HG02571 (cell line): ENCODE data around the gene SLC16A4.

Source experiments
- ATAC-seq: cut with Tn5 transposase; IDR thresholded peaks from one replicate; pipeline ENCODE4 v1.9.1; 2021; ENCODE audit warnings: mild to moderate bottlenecking, moderate library complexity; ENCODE audit not compliant: unreplicated experiment

The SLC16A4 gene

DNA sequence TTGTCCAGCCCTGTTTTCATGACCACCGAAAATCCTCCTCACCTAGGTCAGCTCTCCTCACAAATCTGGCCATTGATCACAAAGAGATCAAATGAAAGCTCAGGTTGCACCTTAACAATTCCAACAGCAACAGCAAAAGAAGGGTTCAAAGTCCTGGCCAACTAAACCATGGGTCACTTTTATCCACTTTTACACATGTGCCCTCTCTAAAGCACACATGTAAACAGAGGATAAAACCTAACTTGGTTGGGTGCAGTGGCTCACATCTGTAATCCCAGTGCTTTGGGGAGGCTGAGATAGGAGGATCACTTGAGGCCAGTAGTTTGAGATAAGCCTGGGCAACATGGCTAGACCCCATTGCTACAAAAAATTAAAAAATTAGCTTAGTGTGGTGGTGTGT, 55.6 kb downstream of the SLC16A4 start:
- no peak for ATAC-seq

DNA sequence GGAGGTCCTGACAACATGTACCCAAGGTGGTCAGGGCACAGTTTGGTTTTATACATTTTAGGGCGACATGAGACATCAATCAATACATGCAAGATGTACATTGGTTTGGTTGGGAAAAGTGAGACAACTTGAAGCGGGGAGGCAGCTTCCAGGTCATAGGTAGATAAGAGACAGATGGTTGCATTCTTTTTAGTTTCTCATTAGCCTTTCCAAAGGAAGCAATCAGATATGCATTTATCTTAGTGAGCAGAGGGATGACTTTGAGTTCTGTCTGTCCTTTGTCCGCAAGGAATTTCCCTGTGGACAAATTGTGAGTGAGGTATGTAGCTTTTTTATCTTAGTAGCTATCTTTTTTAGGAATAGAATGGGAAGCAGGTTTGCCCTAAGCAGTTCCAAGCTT, 62.1 kb downstream of the SLC16A4 start:
- ATAC-seq, result no peak

DNA sequence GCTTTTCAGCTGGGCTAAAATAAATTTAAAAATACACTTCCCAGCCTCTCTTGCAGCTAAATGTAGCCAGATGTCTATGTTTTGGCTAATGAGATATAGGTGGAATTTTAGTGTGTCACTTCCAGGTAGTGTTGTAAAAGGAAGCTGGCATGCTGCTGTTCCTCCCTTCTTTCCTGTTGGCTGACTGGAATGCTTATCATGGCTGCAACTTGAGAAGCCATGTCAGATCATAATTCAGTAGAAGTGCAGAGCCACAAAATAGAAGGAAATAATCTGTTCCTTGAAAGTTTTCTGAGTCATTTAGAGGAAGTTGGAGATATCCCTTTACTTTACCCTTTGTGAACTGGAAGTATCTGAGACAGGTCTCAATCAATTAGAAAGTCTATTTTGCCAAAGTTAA, 62.6 kb downstream of the SLC16A4 start:
- ATAC-seq, result no peak

DNA sequence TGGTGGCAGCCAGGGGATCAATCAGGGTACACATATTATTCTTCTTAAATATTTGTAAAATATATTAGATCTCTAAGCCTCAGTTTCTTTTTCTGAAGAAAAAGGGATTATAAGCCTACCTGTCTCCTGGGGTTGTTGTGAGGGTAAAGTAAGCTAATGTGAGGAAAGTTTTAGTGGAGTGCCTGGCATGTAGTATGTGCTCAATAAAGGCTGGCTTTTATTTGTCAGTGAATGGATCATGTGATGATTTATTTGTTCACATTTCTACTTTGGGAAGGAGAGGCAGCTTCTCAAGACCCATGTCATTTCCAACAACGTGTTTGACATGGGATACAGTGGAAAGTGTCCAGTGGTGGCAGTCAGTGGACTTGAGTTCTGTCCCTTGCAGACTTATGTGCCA, 64.0 kb downstream of the SLC16A4 start:
- no peak for ATAC-seq

DNA sequence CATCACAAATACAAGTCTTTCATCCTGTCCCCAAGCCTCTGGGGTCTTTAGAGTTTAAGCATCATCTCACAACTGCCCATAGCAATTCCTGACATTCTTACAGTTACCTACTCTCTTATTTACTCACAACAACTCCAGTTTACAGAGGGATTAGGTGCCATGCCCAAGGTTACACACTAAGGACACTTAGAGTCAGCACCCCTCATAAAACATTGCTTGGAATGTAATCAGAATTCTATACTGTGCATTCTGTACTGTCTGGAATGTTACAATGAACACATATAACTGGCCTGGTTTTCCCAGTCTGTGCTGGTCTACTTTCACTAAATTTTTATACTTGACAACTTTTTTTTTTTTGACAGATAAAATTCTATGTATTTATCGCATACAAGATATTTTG, 66.2 kb downstream of the SLC16A4 start:
- no peak for ATAC-seq

DNA sequence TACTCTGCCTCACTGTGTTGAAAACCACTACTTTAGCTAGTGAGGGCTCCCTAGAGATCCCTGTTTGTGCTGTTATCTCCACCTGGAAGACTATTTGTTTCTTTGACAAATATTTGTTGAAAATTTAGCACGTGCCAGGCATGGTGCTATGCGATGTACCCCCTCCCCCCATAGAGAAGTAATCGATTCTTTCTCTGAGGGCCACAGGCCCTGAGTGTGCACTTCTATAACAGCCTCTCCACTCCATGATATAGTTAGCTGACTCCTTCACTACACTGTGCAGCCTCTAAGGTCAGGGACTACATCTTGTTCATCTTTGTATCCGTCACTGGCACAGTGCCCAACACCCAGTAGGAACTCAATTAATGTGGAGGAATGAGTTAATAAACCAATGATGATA, 69.0 kb downstream of the SLC16A4 start:
- ATAC-seq, result no peak

DNA sequence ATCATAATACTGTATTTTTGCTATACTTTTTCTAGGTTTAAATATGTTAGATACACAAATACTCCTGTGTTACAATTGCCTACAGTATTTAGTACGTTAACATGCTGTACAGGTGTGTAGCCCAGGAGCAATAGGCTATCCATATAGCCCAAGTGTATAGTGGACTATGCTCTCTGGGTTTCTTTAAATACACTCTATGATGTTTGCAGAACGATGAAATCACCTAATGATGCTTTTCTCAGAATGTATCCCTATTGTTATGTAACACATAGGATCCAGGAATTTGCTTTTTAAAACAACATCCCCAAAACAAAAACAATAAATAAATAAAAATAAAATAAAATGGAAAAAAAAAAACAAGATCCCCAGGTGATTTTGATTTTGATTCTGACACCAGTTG, 69.8 kb downstream of the SLC16A4 start:
- ATAC-seq, result no peak

DNA sequence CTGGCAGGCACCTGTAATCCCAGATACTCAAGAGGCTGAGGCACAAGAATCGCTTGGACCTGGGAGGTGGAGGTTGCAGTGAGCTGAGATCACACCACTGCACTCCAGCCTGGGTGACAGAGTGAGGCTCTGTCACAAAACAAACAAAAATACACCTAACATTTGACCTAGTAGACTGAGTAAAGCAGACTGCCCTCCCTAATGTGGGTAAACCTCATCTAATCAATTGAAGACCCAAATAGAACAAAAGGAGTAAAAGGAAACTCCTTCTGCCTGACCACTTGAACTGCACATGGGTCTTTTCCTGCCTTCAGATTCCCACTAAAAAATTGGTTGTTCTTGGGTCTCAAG, 70.7 kb downstream of the SLC16A4 start:
- no peak for ATAC-seq

DNA sequence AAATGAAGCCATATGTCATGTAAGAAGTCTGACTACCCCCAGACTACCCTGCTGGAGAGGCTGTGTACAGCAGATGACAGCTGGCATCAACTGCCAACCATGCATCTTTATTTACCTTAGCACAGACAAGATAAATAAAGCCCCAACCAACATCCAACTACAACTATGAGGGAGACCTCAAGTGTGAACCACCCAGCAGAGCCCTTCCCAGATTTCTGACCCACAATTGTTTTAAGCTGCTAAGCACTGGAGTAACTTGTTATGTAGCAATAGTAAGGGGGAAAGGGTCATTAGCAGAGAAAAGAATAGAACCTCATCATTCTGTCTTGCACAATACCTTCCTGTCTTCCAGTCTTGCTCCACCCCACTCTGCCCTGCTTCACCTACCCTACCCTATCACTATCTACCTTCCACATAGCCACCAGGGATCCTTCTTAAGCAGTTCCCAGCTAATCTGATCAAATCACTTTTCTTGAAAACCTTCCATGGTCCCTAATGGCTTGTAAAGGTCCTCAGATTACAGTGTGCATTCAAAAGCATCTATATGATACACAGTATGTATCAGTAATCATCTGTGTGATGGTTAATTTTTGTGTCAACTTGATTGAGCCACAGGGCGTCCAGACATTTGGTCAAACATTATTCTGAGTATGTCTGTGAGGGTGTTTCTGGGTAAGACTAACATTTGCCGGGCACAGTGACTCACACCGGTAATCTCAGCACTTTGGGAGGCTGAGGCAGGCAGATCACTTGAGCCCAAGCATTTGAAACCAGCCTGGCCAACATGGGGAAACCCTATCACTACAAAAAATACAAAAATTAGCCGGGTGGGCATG, 71.3 kb downstream of the SLC16A4 start:
- no peak for ATAC-seq

DNA sequence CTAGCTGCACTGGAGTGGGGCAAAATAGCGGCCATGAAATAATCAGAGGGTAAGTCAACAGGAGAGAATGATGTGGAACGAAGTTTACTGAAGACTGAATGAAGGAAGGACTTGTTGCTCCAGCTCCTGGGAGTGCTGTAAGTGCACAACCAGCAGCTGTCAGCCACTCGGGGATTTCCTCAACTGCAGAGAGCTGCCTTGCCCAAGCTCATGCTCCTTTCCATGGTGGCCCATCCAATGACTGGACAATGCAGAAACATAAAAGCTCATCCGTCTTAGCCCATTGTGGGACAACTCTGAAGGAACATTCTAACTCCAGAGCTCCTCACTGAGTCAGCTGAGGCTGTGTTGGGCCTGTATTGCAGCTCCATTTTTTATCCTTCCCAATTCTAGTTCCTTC, 72.8 kb downstream of the SLC16A4 start:
- ATAC-seq, result no peak

DNA sequence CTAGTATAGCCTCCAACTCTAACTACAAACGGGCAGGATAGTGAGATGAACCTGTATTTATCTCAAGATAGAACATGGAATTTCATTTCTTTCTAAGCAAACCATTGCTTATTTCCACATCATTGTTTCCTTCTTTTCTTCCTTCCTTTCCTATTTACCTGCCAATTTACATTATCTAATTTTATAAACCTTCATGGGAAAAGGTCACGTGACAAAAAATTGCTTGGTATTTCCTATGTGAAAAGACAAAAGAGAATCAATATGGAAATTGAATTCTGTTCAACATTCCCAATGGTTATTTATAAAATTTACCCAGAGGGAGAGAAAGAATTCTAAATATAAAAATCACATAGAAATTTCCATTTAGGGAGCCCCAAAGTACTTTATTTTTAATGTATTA, 74.1 kb downstream of the SLC16A4 start:
- ATAC-seq, result no peak
